Right atrium auricular region (tissue), 2 donors: Measurements from ENCODE around the gene KCMF1. TPM values are rescaled to one million over a fixed set of nuclear protein-coding genes. Genes with fewer than 3 reads are reported as not detected.

ENCODE experiments used
- DNase-seq: peaks from one replicate; pipeline ENCODE4 v3.0.0-alpha.2; 2019; ENCODE audit warnings: low spot score
- H3K27ac ChIP-seq, 2 donors: fragments of 200-600 bp; sonication (generic); 1 replicate in 1 of 2; 2 replicates in 1 of 2; pipeline ENCODE4 v1.5.1; 2016 to 2019
- H3K27me3 ChIP-seq, 2 donors: fragments of 200-600 bp; sonication (generic); one replicate each; pipeline versions ENCODE4 v1.5.1 to v1.6.0; 2017 to 2019
- H3K36me3 ChIP-seq: fragments of 200-600 bp; sonication (generic); one replicate; pipeline ENCODE4 v1.5.1; 2016
- H3K4me1 ChIP-seq, 2 donors: fragments of 200-600 bp; sonication (generic); one replicate each; pipeline versions ENCODE4 v1.5.1 to v1.6.0; 2017 to 2019
- H3K4me3 ChIP-seq, 2 donors: fragments of 200-600 bp; sonication (generic); 1 replicate in 1 of 2; 2 replicates in 1 of 2; pipeline ENCODE4 v1.5.1; 2017 to 2019; ENCODE audit warnings: mild to moderate bottlenecking in 1 of 2, moderate library complexity in 1 of 2
- H3K9me3 ChIP-seq, 2 donors: fragments of 200-600 bp; sonication (generic); one replicate each; pipeline ENCODE4 v1.5.1; 2019
- CTCF ChIP-seq, 2 donors: fragments of 200-600 bp; sonication (generic); IDR thresholded peaks; one replicate each; pipeline ENCODE4 v1.5.1; 2019; ENCODE audit warnings: antibody characterized with exemption in 2 of 2
- total RNA-seq, 2 donors: library from RNA; depleted of rRNA; stranded (reverse); fragments of >200 nt; gene quantifications; one replicate each; pipeline ENCODE4 v1.1.0, GENCODE V29; 2016

Gene KCMF1
- total RNA-seq, 2 donors from 2014 or later = 53.1 to 69.5 TPM

- H3K9me3 ChIP-seq = no peaks in the 10 kb centered on the region
Measured at GRCh38 chr2:84995826-84996225, 24.9 kb downstream of the KCMF1 start.

GRCh38 chr2:84996909-84997308 is 25.9 kb downstream of the KCMF1 start:
- Histone ChIP-seq H3K4me1 (peaks cover 0 to 57% of the 10 kb centered on the region in 2 donors), H3K36me3 (no peaks in the 10 kb centered on the region), H3K9me3 (no peaks in the 10 kb centered on the region), H3K27ac (no peak overlapping the region), H3K27me3 (no peaks in the 10 kb centered on the region), H3K4me3 (no peak overlapping the region)
- TF ChIP-seq CTCF (IDR thresholded peaks at IDR 0.05) = no peak
- DNase-seq = no peak

More at GRCh38 chr2:84995826-84996225, 24.9 kb downstream of the KCMF1 start:
- H3K4me1 ChIP-seq = peaks cover 0 to 58% of the 10 kb centered on the region in 2 donors
- no peak for TF ChIP-seq CTCF (IDR thresholded peaks at IDR 0.05)
- H3K4me3 ChIP-seq = no peak overlapping the region
- H3K27ac ChIP-seq = no peak overlapping the region
- no peak for DNase-seq
- H3K36me3 ChIP-seq = no peaks in the 10 kb centered on the region
- H3K27me3 ChIP-seq = no peaks in the 10 kb centered on the region

GRCh38 chr2:84999553-84999955 is 28.6 kb downstream of the KCMF1 start:
- H3K4me1 ChIP-seq = peaks cover 0 to 57% of the 10 kb centered on the region in 2 donors
- DNase-seq = no peak
- no peak overlapping the region for H3K4me3 ChIP-seq
- no peak for TF ChIP-seq CTCF (IDR thresholded peaks at IDR 0.05)
- no peaks in the 10 kb centered on the region for H3K36me3 ChIP-seq
- H3K27me3 ChIP-seq = no peaks in the 10 kb centered on the region
- no peaks in the 10 kb centered on the region for H3K9me3 ChIP-seq
- no peak overlapping the region for H3K27ac ChIP-seq

GRCh38 chr2:85001595-85001994 is 30.6 kb downstream of the KCMF1 start:
- H3K36me3 ChIP-seq = no peaks in the 10 kb centered on the region
- H3K4me3 ChIP-seq = no peak overlapping the region
- no peak for DNase-seq
- no peak for TF ChIP-seq CTCF (IDR thresholded peaks at IDR 0.05)
- H3K9me3 ChIP-seq = no peaks in the 10 kb centered on the region
- H3K27me3 ChIP-seq = no peaks in the 10 kb centered on the region
- no peak overlapping the region for H3K27ac ChIP-seq
- H3K4me1 ChIP-seq = peaks cover 0 to 42% of the 10 kb centered on the region in 2 donors

- no peaks in the 10 kb centered on the region for H3K27me3 ChIP-seq
- no peak overlapping the region for H3K4me3 ChIP-seq
- DNase-seq = no peak
- H3K4me1 ChIP-seq = peaks cover 0 to 45% of the 10 kb centered on the region in 2 donors
- H3K27ac ChIP-seq = no peak overlapping the region
- no peak for TF ChIP-seq CTCF (IDR thresholded peaks at IDR 0.05)
- no peaks in the 10 kb centered on the region for H3K9me3 ChIP-seq
- H3K36me3 ChIP-seq = peaks cover 4% of the 10 kb centered on the region
Measured at GRCh38 chr2:85002534-85002933, 31.6 kb downstream of the KCMF1 start.

- H3K27ac ChIP-seq = no peak overlapping the region
- H3K4me3 ChIP-seq = no peak overlapping the region
- no peak for TF ChIP-seq CTCF (IDR thresholded peaks at IDR 0.05)
- H3K4me1 ChIP-seq = peaks cover 0 to 36% of the 10 kb centered on the region in 2 donors
- H3K9me3 ChIP-seq = no peaks in the 10 kb centered on the region
- DNase-seq = no peak
- H3K27me3 ChIP-seq = no peaks in the 10 kb centered on the region
- H3K36me3 ChIP-seq = peaks cover 8% of the 10 kb centered on the region
Measured at GRCh38 chr2:85008252-85008651, 37.3 kb downstream of the KCMF1 start.
